HUES6 (cell line): Measurements from ENCODE around the gene COMMD8.
A peak's percentile ranks its signal among the peaks of the same experiment; 100 is the strongest.
"Not testable (repeated sequence)": the region's sequence is repeated elsewhere in the genome, so short reads cannot be mapped to it uniquely, and the experiment has no call there.

Experiments used
- H3K27ac ChIP-seq: 2 replicates; pipeline ENCODE4 v1.7.0; 2013; ENCODE audit warnings: low read depth, mild to moderate bottlenecking, low read length, inconsistent platforms
- H3K27me3 ChIP-seq: 2 replicates; pipeline ENCODE4 v1.6.1; 2013; ENCODE audit warnings: low read length; ENCODE audit not compliant: control insufficient read depth, insufficient read depth
- H3K36me3 ChIP-seq: 2 replicates; pipeline ENCODE4 v1.6.1; 2013; ENCODE audit warnings: low read length; ENCODE audit not compliant: control insufficient read depth, insufficient read depth
- H3K4me1 ChIP-seq: 2 replicates; pipeline ENCODE4 v1.6.1; 2013; ENCODE audit warnings: low read length; ENCODE audit not compliant: control insufficient read depth, insufficient read depth
- H3K4me3 ChIP-seq: 2 replicates; pipeline ENCODE4 v1.5.1; 2013; ENCODE audit warnings: low read depth, low read length
- H3K9ac ChIP-seq: one replicate; pipeline ENCODE4 v1.6.1; 2013; ENCODE audit warnings: mild to moderate bottlenecking, low read length
- H3K9me3 ChIP-seq: 2 replicates; pipeline ENCODE4 v1.6.1; 2013; ENCODE audit warnings: low read depth, low read length; ENCODE audit not compliant: control insufficient read depth, insufficient read depth

COMMD8 gene

GRCh38 chr4:47486727-47487126 lies 23.2 kb upstream of the COMMD8 start:
- H3K27ac ChIP-seq, H3K27me3 ChIP-seq, H3K36me3 ChIP-seq, H3K9me3 ChIP-seq, H3K9ac ChIP-seq, H3K4me1 ChIP-seq, H3K4me3 ChIP-seq: not testable (repeated sequence)

DNA sequence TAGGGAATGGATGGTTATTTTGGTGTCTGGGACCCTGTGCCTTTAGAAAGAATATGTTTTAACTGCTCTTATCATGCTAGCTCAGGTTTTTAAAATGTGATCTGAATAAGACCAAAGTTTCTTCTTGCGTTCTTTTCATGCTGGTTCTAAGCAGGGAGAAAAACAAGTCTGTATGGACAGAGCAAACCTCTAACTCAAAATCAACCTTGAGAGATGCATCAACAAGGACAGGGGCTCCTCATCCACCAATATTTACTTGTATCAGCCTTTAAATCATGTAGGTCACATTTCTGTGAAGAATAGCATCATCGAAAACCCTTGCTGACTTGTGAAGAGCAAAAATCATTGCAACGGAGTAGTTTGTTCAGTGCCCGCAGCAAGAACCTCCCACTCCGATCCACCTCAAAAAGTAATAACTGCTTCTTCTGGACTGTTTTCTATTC lies 22.8 kb upstream of the COMMD8 start:
- H3K36me3 ChIP-seq, result no peaks in the 10 kb centered on the region
- no peaks in the 10 kb centered on the region for H3K9me3 ChIP-seq
- H3K4me3 ChIP-seq, result peak overlapping the region; percentile 77
- peaks cover 6% of the 10 kb centered on the region; the same call in 1 of the 2 replicates for H3K27me3 ChIP-seq
- no peak overlapping the region for H3K27ac ChIP-seq
- H3K4me1 ChIP-seq, result no peaks in the 10 kb centered on the region
- no peak overlapping the region for H3K9ac ChIP-seq

DNA sequence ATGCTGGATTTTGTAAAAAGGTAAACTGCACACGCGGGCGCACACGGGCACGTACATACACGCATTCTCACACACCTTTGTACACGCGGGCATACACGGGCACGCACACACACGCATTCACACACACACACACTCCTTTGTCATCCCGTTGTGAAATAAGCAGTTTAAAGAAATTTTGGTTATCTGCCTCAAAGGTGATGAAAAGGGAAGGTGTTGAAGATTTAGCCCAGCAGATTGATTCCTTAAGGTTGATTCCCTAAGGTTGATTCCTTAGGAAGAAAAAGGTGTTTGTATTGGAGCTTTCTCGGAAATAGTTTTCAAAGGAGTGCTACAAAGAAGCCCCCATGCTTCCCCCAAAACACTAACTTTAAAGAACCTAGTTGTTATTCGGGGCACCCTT lies 22.3 kb upstream of the COMMD8 start:
- H3K9ac ChIP-seq, result peak overlapping the region; percentile 40
- H3K27me3 ChIP-seq, result peaks cover 6% of the 10 kb centered on the region; the same call in 1 of the 2 replicates

DNA sequence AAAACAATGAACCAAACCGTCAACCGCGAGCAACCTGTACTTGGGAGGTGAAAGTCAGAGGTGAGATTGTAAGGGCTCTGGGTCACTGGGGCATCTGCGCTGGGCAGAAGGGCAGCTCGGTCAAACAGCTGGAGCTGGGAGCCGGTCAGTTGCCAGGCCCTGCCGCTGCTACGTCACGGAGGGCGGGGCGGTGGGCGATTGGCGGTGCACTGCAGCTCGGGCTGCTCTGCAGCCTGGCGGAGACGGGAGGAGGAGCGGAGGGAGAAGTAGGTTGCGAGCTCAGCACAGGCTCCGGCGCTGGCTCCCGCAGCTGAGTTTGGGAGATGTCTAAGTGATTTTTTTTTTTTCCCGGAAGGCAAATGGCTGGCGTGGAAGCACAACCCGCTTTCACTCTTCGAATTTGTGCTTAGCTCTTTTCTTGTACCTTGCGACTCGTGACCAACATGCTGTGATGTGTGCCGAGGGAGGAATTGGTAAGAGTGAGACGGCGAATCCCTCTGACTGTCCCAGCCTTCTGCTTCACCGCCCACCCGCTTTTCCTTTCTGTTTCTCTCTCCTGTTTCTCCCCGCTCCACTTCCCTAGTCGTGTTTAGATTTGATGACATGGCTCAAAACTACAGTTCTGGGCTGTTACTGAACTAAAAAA lies 21.7 kb upstream of the COMMD8 start, which contains the start of gene ATP10D:
ATP10D (plus strand) TSS at position 229 of the 646 bp plus-strand sequence. CDS start 27,266 bp downstream, outside the sequence.
- Histone ChIP-seq H3K9ac (peak within 1 kb of the TSS; percentile 43), H3K36me3 (no peaks in the 10 kb centered on the region), H3K9me3 (no peaks in the 10 kb centered on the region), H3K27me3 (peaks cover 6% of the 10 kb centered on the region; the same call in 1 of the 2 replicates), H3K4me3 (peak within 1 kb of the TSS; percentile 77), H3K27ac (no peak within 1 kb of the TSS), H3K4me1 (no peaks in the 10 kb centered on the region)

More for the DNA sequence above, 22.3 kb upstream of the COMMD8 start:
- H3K9me3 ChIP-seq, result no peaks in the 10 kb centered on the region
- no peak overlapping the region for H3K27ac ChIP-seq
- H3K4me3 ChIP-seq, result peak overlapping the region; percentile 77
- H3K36me3 ChIP-seq, result no peaks in the 10 kb centered on the region
- H3K4me1 ChIP-seq, result no peaks in the 10 kb centered on the region

DNA sequence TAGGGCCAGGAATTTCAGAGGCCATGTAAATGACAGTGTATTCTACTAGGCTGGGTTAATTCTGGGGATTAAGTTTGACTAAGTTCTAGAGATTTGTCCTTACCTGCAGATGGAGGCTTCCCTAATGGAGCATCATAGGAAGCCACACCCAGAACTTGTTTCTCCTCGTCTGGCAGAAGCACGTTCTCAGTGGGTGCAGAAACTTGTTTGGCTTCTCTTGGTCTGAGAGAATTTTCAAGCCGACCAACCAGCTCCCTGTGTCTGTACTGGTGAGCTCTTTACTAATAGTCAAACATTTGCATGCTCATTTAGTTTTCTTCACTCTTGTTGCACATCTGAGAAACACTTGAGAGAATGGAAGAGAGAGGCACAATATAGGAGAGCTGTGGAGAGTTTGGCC lies 20.7 kb upstream of the COMMD8 start:
- Histone ChIP-seq H3K27ac (no peak overlapping the region), H3K27me3 (peaks cover 6% of the 10 kb centered on the region; the same call in 1 of the 2 replicates), H3K9ac (no peak overlapping the region), H3K36me3 (no peaks in the 10 kb centered on the region), H3K4me1 (no peaks in the 10 kb centered on the region), H3K9me3 (no peaks in the 10 kb centered on the region), H3K4me3 (no peak overlapping the region)

DNA sequence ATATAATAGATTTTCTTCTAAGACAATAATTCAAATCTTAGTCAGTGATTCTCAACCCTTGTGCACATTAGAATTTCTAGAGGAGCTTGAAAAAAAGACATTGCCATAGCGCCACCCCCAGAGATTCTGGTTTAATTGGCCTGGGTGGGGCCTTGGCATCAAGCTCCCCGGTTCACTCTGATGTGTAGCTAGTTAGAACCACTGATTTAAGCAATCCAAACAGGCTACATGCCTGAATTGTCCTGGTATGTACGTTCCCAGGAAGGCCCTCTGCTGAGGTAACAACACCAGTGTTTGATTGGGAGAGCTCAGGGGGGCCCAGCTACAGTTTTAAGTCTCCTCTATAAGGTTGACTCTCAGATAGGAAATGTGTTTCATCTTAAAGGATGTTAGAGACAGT lies 20.2 kb upstream of the COMMD8 start:
- Histone ChIP-seq H3K27me3 (peaks cover 6% of the 10 kb centered on the region; the same call in 1 of the 2 replicates), H3K4me3 (no peak overlapping the region), H3K4me1 (no peaks in the 10 kb centered on the region), H3K27ac (no peak overlapping the region), H3K9ac (no peak overlapping the region), H3K36me3 (no peaks in the 10 kb centered on the region), H3K9me3 (no peaks in the 10 kb centered on the region)

DNA sequence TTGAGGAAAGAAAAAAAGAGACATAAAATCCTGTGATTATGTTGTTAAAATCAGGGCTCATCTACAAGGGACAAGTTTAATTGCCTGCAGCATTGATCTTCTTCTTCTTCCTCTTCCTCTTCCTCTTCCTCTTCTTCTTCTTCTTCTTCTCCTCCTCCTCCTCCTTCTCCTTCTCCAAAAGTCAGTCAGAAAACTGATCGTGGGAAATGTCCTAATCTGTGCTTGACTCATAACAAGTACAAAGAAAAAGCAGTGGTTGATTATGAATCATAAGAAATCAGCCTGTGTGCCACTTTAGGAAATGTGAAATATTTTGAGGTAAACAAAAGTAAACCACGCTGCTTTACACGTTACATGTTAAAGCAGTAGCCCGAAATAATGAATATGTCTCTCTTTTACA lies 18.8 kb upstream of the COMMD8 start:
- Histone ChIP-seq H3K27ac (no peak overlapping the region), H3K27me3 (peaks cover 6% of the 10 kb centered on the region; the same call in 1 of the 2 replicates), H3K9me3 (no peaks in the 10 kb centered on the region), H3K4me1 (no peaks in the 10 kb centered on the region), H3K9ac (no peak overlapping the region), H3K4me3 (no peak overlapping the region), H3K36me3 (no peaks in the 10 kb centered on the region)

DNA sequence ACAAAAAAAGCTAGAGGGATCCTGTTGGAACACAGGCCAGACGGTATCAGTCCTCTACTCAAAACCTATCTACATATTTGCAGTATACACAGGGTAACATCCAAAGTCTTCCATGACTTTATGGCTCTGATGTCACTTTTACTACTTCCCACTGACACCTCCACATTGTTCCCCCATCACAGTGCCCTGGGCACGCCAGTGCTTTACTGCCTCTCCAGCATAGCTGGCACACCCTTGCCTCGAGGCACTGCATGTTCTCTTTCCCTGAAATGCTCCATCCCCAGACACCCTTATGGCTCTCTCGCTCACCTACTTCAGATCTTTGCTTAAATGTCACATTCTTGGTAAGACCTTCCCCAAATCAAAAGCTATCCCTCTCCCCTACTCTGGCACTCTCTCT lies 15.3 kb upstream of the COMMD8 start:
- H3K9me3 ChIP-seq, result no peaks in the 10 kb centered on the region
- H3K27me3 ChIP-seq, result no peaks in the 10 kb centered on the region
- no peaks in the 10 kb centered on the region for H3K4me1 ChIP-seq
- H3K4me3 ChIP-seq, result no peak overlapping the region
- no peak overlapping the region for H3K9ac ChIP-seq
- no peaks in the 10 kb centered on the region for H3K36me3 ChIP-seq
- no peak overlapping the region for H3K27ac ChIP-seq

- Histone ChIP-seq H3K4me1 (no peaks in the 10 kb centered on the region), H3K4me3 (no peak overlapping the region), H3K27ac (no peak overlapping the region), H3K36me3 (no peaks in the 10 kb centered on the region), H3K9ac (no peak overlapping the region), H3K27me3 (no peaks in the 10 kb centered on the region), H3K9me3 (no peaks in the 10 kb centered on the region)
These were observed 11.9 kb upstream of the COMMD8 start for GRCh38 chr4:47475411-47475810.

DNA sequence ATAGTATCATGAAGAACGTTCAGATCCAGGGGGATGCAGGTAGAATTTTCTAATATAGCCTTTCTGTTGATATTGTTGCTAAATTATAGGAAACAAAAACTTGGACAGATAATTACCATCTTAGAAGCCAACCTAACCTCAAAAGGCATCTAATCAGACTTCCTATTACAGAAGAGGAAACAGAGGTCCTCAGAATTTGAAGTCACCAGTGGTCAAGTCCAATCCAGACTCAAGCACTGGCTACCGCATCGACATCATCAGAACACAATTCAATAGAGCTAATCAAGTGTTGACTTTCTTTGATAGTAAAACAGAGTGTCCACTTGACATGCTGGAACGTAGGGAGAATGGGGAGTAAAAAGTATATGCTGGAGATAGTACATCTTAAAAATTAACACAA lies 11.3 kb upstream of the COMMD8 start:
- Histone ChIP-seq H3K9me3 (no peaks in the 10 kb centered on the region), H3K4me1 (no peaks in the 10 kb centered on the region), H3K27ac (no peak overlapping the region), H3K4me3 (no peak overlapping the region), H3K9ac (no peak overlapping the region), H3K36me3 (no peaks in the 10 kb centered on the region), H3K27me3 (no peaks in the 10 kb centered on the region)

DNA sequence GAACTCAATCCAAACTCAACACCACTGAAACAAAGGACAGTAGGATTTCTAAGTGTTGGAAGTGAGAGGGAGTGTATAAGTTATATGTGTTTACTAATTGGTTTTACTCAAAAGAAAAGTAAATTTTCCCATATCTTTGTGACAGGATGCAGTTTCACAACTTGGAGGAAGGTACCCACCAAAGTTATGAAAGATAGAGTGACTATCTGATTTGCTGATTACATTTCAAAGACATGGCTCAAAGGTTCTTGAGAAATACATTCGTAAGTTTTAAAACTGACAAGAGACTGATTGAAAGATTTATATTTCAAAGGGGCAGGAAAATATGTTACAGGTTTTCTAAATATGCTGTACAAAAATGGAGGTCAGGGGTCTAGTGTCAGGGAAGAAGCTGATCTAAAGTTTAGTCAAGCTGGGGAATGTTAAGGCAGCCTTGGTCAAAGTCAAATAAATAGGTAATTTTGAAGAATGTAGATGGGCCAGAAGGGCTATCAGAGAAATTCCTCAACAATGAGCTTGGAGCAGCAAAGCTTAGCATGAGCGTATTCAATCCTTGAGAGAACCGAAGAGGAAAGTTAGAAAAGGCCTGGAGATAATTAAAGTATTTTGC lies 9.7 kb upstream of the COMMD8 start:
- no peaks in the 10 kb centered on the region for H3K4me1 ChIP-seq
- no peaks in the 10 kb centered on the region for H3K36me3 ChIP-seq
- no peaks in the 10 kb centered on the region for H3K9me3 ChIP-seq
- H3K27ac ChIP-seq, result no peak overlapping the region
- no peaks in the 10 kb centered on the region for H3K27me3 ChIP-seq
- H3K9ac ChIP-seq, result no peak overlapping the region
- no peak overlapping the region for H3K4me3 ChIP-seq
